Natural killer cell treated with Interleukin-12 subunit alpha and Interleukin-12 subunit beta and Interleukin-15 and Interleukin-18, amount 100 ng/mL, for 72 hours (primary cell): ENCODE measurements around the gene DERA. TPM values are rescaled to one million over a fixed set of nuclear protein-coding genes. Genes with fewer than 3 reads are reported as not detected.
"Not testable (repeated sequence)": the region's sequence is repeated elsewhere in the genome, so short reads cannot be mapped to it uniquely, and the experiment has no call there.

Experiments
- ATAC-seq, 2 donors: fragments of 150-1000 bp; cut with Tn5 transposase in 1 of 2; sonication (Bioruptor Pico), chemical (Tn5 transposase) in 1 of 2; 2 replicates each; pipeline ENCODE4 v1.10.0; 2021
- DNase-seq: peaks from one replicate; pipeline ENCODE4 v3.0.0; 2022; ENCODE audit warnings: low spot score
- H3K27ac Mint-ChIP-seq, 2 donors: 1 replicate in 1 of 2; 2 replicates in 1 of 2; pipeline ENCODE4 v1.8.0; 2022; ENCODE audit warnings: mixed read lengths in 2 of 2, mild to moderate bottlenecking in 1 of 2, moderate library complexity in 1 of 2
- H3K27me3 Mint-ChIP-seq, 2 donors: 1 replicate in 1 of 2; 2 replicates in 1 of 2; pipeline ENCODE4 v1.8.0; 2022; ENCODE audit warnings: mixed read lengths in 2 of 2
- H3K36me3 Mint-ChIP-seq: one replicate; pipeline ENCODE4 v1.8.0; 2022; ENCODE audit warnings: mixed read lengths
- H3K4me1 Mint-ChIP-seq, 2 donors: 1 replicate in 1 of 2; 2 replicates in 1 of 2; pipeline ENCODE4 v1.8.0; 2022; ENCODE audit warnings: low read depth in 2 of 2, mixed read lengths in 2 of 2, mild to moderate bottlenecking in 1 of 2
- H3K4me3 Mint-ChIP-seq: one replicate; pipeline ENCODE4 v1.8.0; 2022; ENCODE audit warnings: mixed read lengths
- H3K9me3 Mint-ChIP-seq: 2 replicates; pipeline ENCODE4 v1.8.0; 2022; ENCODE audit warnings: mixed read lengths
- total RNA-seq, 2 donors: library from RNA; stranded (reverse); gene quantifications; one replicate each; pipeline ENCODE4 v1.2.3, GENCODE V29; 2022

DERA gene
- total RNA-seq, 2 donors from 2014 or later, result 23.2 to 25.1 TPM

DNA sequence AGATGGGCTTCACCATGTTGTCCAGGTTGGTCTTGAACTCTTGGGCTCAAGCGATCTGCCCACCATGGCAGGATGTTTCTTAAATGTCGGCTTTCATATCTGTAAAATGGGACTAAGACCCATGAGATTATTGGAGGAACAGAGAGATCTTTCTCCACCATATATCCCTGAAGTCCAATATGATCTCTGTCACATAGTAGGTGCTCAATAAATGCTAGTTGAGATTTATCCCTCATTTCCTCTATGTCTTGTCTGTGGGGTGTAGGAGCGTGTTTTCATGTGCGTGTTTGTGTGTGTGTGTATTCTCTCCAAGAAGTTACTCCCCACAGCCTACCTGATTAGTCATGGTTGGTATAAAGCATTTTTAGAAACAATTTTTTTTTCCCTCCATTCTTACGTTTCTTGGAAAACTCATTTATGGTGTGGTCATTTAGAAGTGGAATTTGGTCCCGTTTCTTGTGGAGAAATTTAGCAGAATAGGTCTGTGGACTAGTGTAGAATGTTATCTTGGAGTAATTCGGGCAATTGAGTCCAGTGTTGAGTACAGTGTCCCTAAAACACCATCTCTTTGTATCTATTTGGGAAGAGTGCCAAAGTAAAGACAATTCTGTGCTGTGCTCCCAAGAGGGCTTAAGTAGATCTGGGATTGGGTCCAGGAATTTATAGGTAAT lies 24.6 kb upstream of the DERA start:
- DNase-seq (no peak), ATAC-seq (no peak)
- Mint-ChIP-seq H3K4me1 (peaks cover 46 to 48% of the 10 kb centered on the region in 2 donors), H3K4me3 (no peak overlapping the region), H3K36me3 (peaks cover 31% of the 10 kb centered on the region), H3K27me3 (no peaks in the 10 kb centered on the region), H3K9me3 (no peaks in the 10 kb centered on the region), H3K27ac (no peak overlapping the region)

GRCh38 chr12:15887043-15887817 lies 23.9 kb upstream of the DERA start:
- Mint-ChIP-seq H3K9me3 (no peaks in the 10 kb centered on the region), H3K36me3 (peaks cover 31% of the 10 kb centered on the region), H3K4me3 (no peak overlapping the region), H3K4me1 (peaks cover 41 to 46% of the 10 kb centered on the region in 2 donors), H3K27me3 (no peaks in the 10 kb centered on the region), H3K27ac (no peak overlapping the region)
- no peak for ATAC-seq
- no peak for DNase-seq

DNA sequence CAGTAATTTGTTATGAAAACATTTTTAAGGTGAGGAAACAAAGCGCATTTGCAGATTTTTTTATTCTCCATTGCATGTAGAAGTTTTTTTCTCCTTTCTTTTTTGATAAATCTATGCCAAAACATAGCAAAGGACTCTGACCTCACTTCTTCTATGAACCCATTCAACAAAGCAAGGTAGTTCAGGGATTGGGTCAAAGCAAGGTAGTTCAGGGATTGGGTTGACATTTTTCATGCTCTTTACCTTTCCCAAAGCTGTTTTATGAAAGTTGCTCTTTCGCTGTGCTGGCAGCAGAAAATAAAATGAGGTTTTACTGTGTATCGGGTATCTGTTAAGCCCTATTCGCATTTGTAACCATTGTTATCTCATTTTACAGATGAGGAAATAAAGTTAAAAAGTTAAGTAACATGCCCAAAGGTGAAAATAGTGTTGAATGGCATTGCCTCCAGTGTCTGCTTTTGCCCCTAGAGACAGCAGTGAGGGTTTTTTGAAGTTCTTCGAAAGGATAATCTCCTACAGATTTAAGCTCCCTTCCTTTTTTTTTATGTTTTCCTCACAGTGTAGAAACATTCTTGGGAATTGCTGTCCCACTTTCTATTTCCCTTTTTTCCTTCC lies 18.4 kb upstream of the DERA start:
- peaks cover 10% of the 10 kb centered on the region for H3K36me3 Mint-ChIP-seq

GRCh38 chr12:15893260-15893659 lies 17.9 kb upstream of the DERA start:
- Mint-ChIP-seq H3K9me3 (no peaks in the 10 kb centered on the region), H3K4me1 (peaks cover 2 to 9% of the 10 kb centered on the region in 2 donors)

More for the DNA sequence above, 18.4 kb upstream of the DERA start:
- H3K27me3 Mint-ChIP-seq, result no peaks in the 10 kb centered on the region
- H3K9me3 Mint-ChIP-seq, result no peaks in the 10 kb centered on the region
- H3K4me3 Mint-ChIP-seq, result no peak overlapping the region
- ATAC-seq, result no peak
- peaks cover 7 to 11% of the 10 kb centered on the region in 2 donors for H3K4me1 Mint-ChIP-seq
- H3K27ac Mint-ChIP-seq, result no peak overlapping the region
- DNase-seq, result no peak

GRCh38 chr12:15896867-15897266 lies 14.3 kb upstream of the DERA start:
- H3K4me3 Mint-ChIP-seq, result no peak overlapping the region
- no peak for ATAC-seq
- no peaks in the 10 kb centered on the region for H3K9me3 Mint-ChIP-seq
- H3K27ac Mint-ChIP-seq, result no peak overlapping the region
- DNase-seq, result no peak
- no peaks in the 10 kb centered on the region for H3K27me3 Mint-ChIP-seq
- peaks cover 16% of the 10 kb centered on the region for H3K36me3 Mint-ChIP-seq
- H3K4me1 Mint-ChIP-seq, result peaks cover 3 to 6% of the 10 kb centered on the region in 2 donors

More at GRCh38 chr12:15893260-15893659, 17.9 kb upstream of the DERA start:
- no peaks in the 10 kb centered on the region for H3K27me3 Mint-ChIP-seq
- H3K27ac Mint-ChIP-seq, result no peak overlapping the region
- H3K36me3 Mint-ChIP-seq, result peaks cover 10% of the 10 kb centered on the region
- no peak overlapping the region for H3K4me3 Mint-ChIP-seq
- no peak for ATAC-seq
- no peak for DNase-seq

- peaks cover 3 to 6% of the 10 kb centered on the region in 2 donors for H3K4me1 Mint-ChIP-seq
Observed at GRCh38 chr12:15897433-15897832, 13.7 kb upstream of the DERA start.

GRCh38 chr12:15899282-15899870 lies 11.8 kb upstream of the DERA start:
- Mint-ChIP-seq H3K36me3 (peaks cover 22% of the 10 kb centered on the region), H3K4me3 (no peak overlapping the region), H3K27ac (no peak overlapping the region), H3K27me3 (no peaks in the 10 kb centered on the region), H3K4me1 (peaks cover 3 to 6% of the 10 kb centered on the region in 2 donors), H3K9me3 (no peaks in the 10 kb centered on the region)
- DNase-seq, result no peak
- no peak for ATAC-seq

More at GRCh38 chr12:15897433-15897832, 13.7 kb upstream of the DERA start:
- H3K36me3 Mint-ChIP-seq, result peaks cover 22% of the 10 kb centered on the region
- no peak overlapping the region for H3K4me3 Mint-ChIP-seq
- no peaks in the 10 kb centered on the region for H3K27me3 Mint-ChIP-seq
- DNase-seq (no peak), ATAC-seq (no peak)
- H3K27ac Mint-ChIP-seq, result no peak overlapping the region
- H3K9me3 Mint-ChIP-seq, result no peaks in the 10 kb centered on the region

DNA sequence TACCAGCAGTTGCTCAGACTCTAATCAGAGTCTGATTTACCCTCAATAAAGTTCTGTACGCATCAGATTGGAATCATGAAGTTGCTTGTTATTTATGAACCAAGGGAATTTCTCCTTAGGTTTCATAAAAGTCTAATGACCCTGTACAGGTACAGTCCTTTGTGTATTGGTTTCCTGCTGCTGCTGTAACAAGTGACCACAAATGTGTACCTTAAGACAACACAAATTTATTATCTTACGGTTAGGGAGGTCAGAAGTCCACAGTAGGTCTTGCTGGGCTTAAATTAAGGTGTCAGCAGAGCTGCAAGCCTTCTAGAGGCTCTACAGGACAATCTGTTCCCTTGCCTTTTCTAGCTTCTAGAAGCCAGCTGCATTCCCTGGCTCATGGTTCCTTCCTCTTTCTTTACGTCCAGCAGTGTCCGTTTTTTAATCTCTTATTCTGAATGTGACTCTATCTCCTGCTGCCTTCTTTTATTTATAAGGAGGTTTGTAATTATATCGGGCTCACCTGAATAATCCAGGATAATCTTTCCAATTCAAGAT lies 6.7 kb upstream of the DERA start:
- Mint-ChIP-seq H3K9me3 (no peaks in the 10 kb centered on the region), H3K27ac (no peak overlapping the region), H3K4me1 (peaks cover 0 to under 1% of the 10 kb centered on the region in 2 donors), H3K36me3 (peaks cover 19% of the 10 kb centered on the region), H3K27me3 (no peaks in the 10 kb centered on the region), H3K4me3 (no peak overlapping the region)
- ATAC-seq (no peak), DNase-seq (no peak)

DNA sequence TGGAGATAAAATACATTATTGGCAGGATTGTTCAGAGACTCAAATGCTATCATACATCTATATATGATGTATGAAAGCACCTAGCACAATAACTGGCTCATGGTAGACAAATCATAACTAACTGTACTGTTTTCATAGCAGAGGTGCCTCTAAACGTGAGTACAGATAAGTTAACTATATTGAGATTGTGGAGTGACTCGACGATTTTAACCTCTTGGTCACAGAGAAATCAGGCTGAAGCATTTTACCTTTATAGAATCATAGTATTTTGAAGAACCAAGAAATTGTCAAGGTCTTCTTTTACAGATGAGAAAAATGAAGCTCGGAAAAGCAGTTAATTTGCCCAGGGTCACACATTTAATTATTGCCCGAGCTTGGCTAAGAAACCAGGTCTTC lies 666 bp upstream of the DERA start:
- Mint-ChIP-seq H3K27ac (peak overlapping the region; percentile 94 to 97), H3K27me3 (no peaks in the 10 kb centered on the region), H3K4me1 (peaks cover 12% of the 10 kb centered on the region in 2 donors), H3K36me3 (no peaks in the 10 kb centered on the region), H3K9me3 (no peaks in the 10 kb centered on the region), H3K4me3 (peak overlapping the region; percentile 98)
- ATAC-seq (no peak), DNase-seq (no peak)

GRCh38 chr12:15911931-15912330 lies 799 bp downstream of the DERA start:
- not testable (repeated sequence) for H3K36me3 Mint-ChIP-seq, DNase-seq, H3K27me3 Mint-ChIP-seq, ATAC-seq, H3K9me3 Mint-ChIP-seq
- Mint-ChIP-seq H3K27ac (peak overlapping the region; percentile 94 to 97), H3K4me3 (peak overlapping the region; percentile 98), H3K4me1 (peaks cover 12% of the 10 kb centered on the region in 2 donors)

DNA sequence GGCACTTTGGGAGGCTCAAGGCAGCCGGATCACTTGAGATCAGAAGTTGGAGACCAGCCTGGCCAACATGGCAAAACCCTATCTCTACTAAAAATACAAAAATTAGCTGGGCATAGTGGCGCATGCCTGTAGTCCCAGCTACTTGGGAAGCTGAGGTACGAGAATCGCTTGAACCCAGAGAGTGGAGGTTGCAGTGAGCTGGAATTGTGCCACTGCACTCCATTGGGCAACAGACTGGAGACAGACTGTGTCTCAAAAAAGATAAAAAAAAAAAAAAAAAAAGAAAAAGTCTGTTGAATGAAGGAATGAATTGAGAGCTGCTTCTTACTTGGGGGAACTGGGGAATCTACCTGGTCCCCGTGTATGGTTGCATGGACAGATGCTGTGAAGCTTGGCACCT lies 3.0 kb downstream of the DERA start:
- H3K9me3 Mint-ChIP-seq, H3K27ac Mint-ChIP-seq, H3K27me3 Mint-ChIP-seq, DNase-seq, ATAC-seq, H3K36me3 Mint-ChIP-seq, H3K4me3 Mint-ChIP-seq: not testable (repeated sequence)
- peaks cover 12 to 14% of the 10 kb centered on the region in 2 donors for H3K4me1 Mint-ChIP-seq

GRCh38 chr12:15918066-15918465 lies 6.9 kb downstream of the DERA start:
- peak overlapping the region in 1 of 2 donors; percentile 15 for H3K27ac Mint-ChIP-seq
- DNase-seq (no peak), ATAC-seq (no peak)
- H3K9me3 Mint-ChIP-seq, result no peaks in the 10 kb centered on the region
- no peak overlapping the region for H3K4me3 Mint-ChIP-seq
- H3K36me3 Mint-ChIP-seq, result peaks cover 8% of the 10 kb centered on the region
- peaks cover 4 to 11% of the 10 kb centered on the region in 2 donors for H3K4me1 Mint-ChIP-seq
- H3K27me3 Mint-ChIP-seq, result no peaks in the 10 kb centered on the region

DNA sequence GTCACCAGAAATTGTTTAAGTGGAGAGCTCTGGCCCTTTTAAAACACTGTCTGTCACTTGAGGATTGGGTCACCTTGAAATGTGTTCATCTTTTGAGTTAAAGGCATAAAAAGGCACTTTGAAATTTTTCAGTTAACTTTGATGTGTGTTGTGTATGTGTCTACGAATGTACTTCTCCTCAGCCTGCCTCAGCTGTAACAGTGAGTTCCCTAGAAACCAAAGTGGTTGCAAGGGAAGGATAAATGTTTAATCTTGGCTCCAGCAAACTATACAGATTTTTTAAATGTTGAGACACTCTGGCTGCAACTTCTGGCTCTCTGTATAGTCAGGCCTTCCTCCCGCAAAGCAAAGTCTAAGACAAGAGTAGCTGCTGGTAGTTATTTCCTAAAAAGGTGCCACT lies 8.3 kb downstream of the DERA start:
- Mint-ChIP-seq H3K9me3 (no peaks in the 10 kb centered on the region), H3K4me3 (no peak overlapping the region), H3K36me3 (peaks cover 8% of the 10 kb centered on the region), H3K4me1 (peaks cover 4 to 11% of the 10 kb centered on the region in 2 donors), H3K27me3 (no peaks in the 10 kb centered on the region), H3K27ac (no peak overlapping the region)
- DNase-seq, result no peak
- no peak for ATAC-seq
